MM.1S (cell line): ENCODE data around the gene CCDC148.

Source experiments
- DNase-seq: peaks from one replicate; pipeline ENCODE4 v3.0.0-alpha.2; 2015
- H2AFZ ChIP-seq: fragments of 300-600 bp; sonication (generic); 2 replicates; pipeline ENCODE4 v1.6.0; 2016; ENCODE audit warnings: antibody characterized with exemption, low read length
- H3F3A ChIP-seq: fragments of 300-600 bp; sonication (generic); 2 replicates; pipeline ENCODE4 v1.6.1; 2016; ENCODE audit warnings: mild to moderate bottlenecking, antibody characterized with exemption, low read length, moderate library complexity, mixed read lengths; ENCODE audit not compliant: insufficient read depth
- H3K27ac ChIP-seq: fragments of 300-600 bp; sonication (generic); 2 replicates; pipeline ENCODE4 v1.5.1; 2016; ENCODE audit warnings: mild to moderate bottlenecking, low read length
- H3K27me3 ChIP-seq: fragments of 300-600 bp; sonication (generic); replicated peaks from 2 replicates; pipeline ENCODE4 v1.6.0; 2016; ENCODE audit warnings: low read length; ENCODE audit not compliant: insufficient read depth
- H3K36me3 ChIP-seq: fragments of 300-600 bp; sonication (generic); replicated peaks from 2 replicates; pipeline ENCODE4 v1.6.1; 2016; ENCODE audit warnings: mild to moderate bottlenecking, low read length, mixed read lengths; ENCODE audit not compliant: insufficient read depth
- H3K4me1 ChIP-seq: fragments of 300-600 bp; sonication (generic); 2 replicates; pipeline ENCODE4 v1.6.1; 2016; ENCODE audit warnings: low read length, mixed read lengths
- H3K4me2 ChIP-seq: fragments of 300-600 bp; sonication (generic); 2 replicates; pipeline ENCODE4 v1.6.0; 2016; ENCODE audit warnings: low read depth, low read length
- H3K4me3 ChIP-seq: fragments of 300-600 bp; sonication (generic); 2 replicates; pipeline ENCODE4 v1.5.1; 2016; ENCODE audit warnings: low read length, mixed read lengths
- H3K79me2 ChIP-seq: fragments of 300-600 bp; sonication (generic); 2 replicates; pipeline ENCODE4 v1.6.1; 2016; ENCODE audit warnings: mixed run types, low read length, mixed read lengths
- H3K9ac ChIP-seq: fragments of 300-600 bp; sonication (generic); 2 replicates; pipeline ENCODE4 v1.6.1; 2016; ENCODE audit warnings: low read length, mixed read lengths
- H3K9me2 ChIP-seq: fragments of 300-600 bp; sonication (generic); replicated peaks from 2 replicates; pipeline ENCODE4 v1.6.1; 2016; ENCODE audit warnings: mild to moderate bottlenecking, low read length, mixed read lengths; ENCODE audit not compliant: insufficient read depth
- H3K9me3 ChIP-seq: fragments of 300-600 bp; sonication (generic); replicated peaks from 2 replicates; pipeline ENCODE4 v1.6.1; 2016; ENCODE audit warnings: mild to moderate bottlenecking, low read length, mixed read lengths; ENCODE audit not compliant: insufficient read depth
- H4K20me1 ChIP-seq: fragments of 300-600 bp; sonication (generic); 2 replicates; pipeline ENCODE4 v1.6.1; 2016; ENCODE audit warnings: mild to moderate bottlenecking, low read length, moderate library complexity, mixed read lengths; ENCODE audit not compliant: insufficient read depth
- EZH2 ChIP-seq: fragments of 300-600 bp; sonication (generic); optimal IDR thresholded peaks from 2 replicates; pipeline ENCODE3; 2017; ENCODE audit warnings: low read depth, mild to moderate bottlenecking, antibody characterized with exemption, low read length, mixed read lengths
- EZH2phosphoT487 ChIP-seq: fragments of 300-600 bp; sonication (generic); IDR thresholded peaks from 2 replicates; pipeline ENCODE4 v1.6.1; 2018; ENCODE audit warnings: antibody characterized with exemption, low read length
- TF ChIP-seq, protein P1 (sequence below): fragments of 300-600 bp; sonication (generic); IDR thresholded peaks from 2 replicates; pipeline ENCODE4 v1.5.1; 2016; ENCODE audit warnings: antibody characterized with exemption, low read length, mixed read lengths

The CCDC148 gene

DNA sequence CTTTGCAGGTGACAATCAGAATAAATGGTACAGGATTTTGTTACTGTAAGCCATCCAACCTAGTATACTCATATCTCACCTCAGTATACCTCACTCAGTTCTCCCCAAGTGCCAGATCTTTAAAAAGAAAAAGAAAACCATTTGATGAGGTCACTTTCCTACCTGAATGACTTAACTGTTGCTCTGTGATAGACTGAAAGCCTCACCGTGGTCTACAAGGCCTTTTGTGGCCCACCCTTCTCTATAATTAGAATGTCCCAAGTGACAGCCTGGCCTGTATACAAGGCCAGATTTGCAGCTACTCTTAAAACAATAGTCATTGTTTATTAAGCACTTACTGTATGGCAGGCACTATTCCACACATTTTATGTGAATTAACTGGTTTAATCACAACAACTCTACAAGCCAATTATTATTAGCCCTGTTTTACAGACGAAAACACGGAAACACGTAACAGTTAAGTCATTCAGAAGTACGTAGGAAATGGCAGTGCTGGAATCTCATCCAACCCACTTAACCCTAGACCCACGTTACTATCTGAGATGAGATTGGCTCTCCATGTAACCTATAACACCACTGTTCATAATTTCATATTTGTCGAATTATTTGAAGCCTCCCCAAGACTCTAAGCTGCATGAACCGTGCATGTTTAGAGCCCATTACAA, 28.5 kb upstream of the CCDC148 start:
- Histone ChIP-seq H3K27ac (no peak overlapping the region), H3K36me3 (no peaks in the 10 kb centered on the region), H3F3A (no peaks in the 10 kb centered on the region), H4K20me1 (no peaks in the 10 kb centered on the region), H3K79me2 (peaks cover 66% of the 10 kb centered on the region), H3K9ac (no peak overlapping the region), H3K27me3 (no peaks in the 10 kb centered on the region), H3K9me2 (no peaks in the 10 kb centered on the region), H3K4me1 (no peaks in the 10 kb centered on the region), H3K4me2 (no peak overlapping the region), H3K9me3 (no peaks in the 10 kb centered on the region), H2AFZ (no peak overlapping the region), H3K4me3 (no peak overlapping the region)
- TF ChIP-seq EZH2 (no peak), EZH2phosphoT487 (no peak)
- TF ChIP-seq, protein P1, sequence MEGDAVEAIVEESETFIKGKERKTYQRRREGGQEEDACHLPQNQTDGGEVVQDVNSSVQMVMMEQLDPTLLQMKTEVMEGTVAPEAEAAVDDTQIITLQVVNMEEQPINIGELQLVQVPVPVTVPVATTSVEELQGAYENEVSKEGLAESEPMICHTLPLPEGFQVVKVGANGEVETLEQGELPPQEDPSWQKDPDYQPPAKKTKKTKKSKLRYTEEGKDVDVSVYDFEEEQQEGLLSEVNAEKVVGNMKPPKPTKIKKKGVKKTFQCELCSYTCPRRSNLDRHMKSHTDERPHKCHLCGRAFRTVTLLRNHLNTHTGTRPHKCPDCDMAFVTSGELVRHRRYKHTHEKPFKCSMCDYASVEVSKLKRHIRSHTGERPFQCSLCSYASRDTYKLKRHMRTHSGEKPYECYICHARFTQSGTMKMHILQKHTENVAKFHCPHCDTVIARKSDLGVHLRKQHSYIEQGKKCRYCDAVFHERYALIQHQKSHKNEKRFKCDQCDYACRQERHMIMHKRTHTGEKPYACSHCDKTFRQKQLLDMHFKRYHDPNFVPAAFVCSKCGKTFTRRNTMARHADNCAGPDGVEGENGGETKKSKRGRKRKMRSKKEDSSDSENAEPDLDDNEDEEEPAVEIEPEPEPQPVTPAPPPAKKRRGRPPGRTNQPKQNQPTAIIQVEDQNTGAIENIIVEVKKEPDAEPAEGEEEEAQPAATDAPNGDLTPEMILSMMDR: no peak
- DNase-seq: no peak

DNA sequence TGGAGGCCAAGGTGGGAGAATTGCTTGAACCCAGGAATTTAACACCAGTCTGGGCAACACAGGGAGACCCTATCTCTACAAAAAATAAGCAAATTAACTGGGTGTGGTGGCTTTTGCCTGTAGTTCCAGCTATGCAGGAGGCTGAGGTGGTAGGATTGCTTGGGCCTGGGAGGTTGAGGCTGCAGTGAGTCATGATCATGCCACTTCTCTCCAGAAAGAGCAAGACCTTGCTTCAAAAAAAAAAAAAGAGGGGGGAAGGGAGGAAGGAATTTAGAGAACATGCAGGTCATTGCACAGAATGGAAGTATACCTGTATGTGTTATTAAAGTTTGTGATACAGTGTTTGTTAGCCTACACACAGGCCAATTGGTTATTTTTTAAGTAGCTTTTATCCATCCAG, 26.0 kb upstream of the CCDC148 start:
- Histone ChIP-seq H3K4me1 (peaks cover 7% of the 10 kb centered on the region), H3K4me2 (no peak overlapping the region), H3K4me3 (no peak overlapping the region), H3K27ac (no peak overlapping the region), H3K79me2 (peaks cover 49% of the 10 kb centered on the region), H3K9ac (no peak overlapping the region), H4K20me1 (no peaks in the 10 kb centered on the region), H3K27me3 (no peaks in the 10 kb centered on the region), H3K9me3 (no peaks in the 10 kb centered on the region), H3F3A (no peaks in the 10 kb centered on the region), H2AFZ (no peak overlapping the region), H3K36me3 (no peaks in the 10 kb centered on the region), H3K9me2 (no peaks in the 10 kb centered on the region)
- TF ChIP-seq, protein P1: no peak
- TF ChIP-seq EZH2 (no peak), EZH2phosphoT487 (no peak)
- no peak for DNase-seq

DNA sequence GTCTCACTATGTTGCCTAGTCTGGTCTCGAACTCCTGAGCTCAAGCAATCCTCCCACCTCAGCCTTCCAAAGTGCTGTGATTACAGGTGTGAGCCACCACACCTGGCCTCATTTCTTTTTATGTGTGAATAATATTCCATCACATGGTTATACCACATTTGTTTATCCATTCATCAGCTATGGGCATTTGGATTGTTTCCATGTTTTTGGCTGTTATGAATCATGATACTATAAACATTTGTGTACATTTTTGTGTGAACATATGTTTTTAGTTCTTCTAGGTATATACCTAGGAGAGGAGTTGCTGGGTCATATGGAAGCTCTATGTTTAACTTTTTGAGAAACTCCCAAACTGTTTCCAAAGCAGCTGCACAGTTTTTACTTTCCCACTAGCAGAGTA, 24.6 kb upstream of the CCDC148 start:
- Histone ChIP-seq H3F3A (no peaks in the 10 kb centered on the region), H3K4me3 (no peak overlapping the region), H3K27ac (no peak overlapping the region), H3K4me2 (no peak overlapping the region), H3K79me2 (peaks cover 34% of the 10 kb centered on the region), H3K27me3 (no peaks in the 10 kb centered on the region), H3K4me1 (peaks cover 15% of the 10 kb centered on the region), H3K9me3 (no peaks in the 10 kb centered on the region), H3K9me2 (no peaks in the 10 kb centered on the region), H3K36me3 (no peaks in the 10 kb centered on the region; the same call in 1 of the 2 replicates), H2AFZ (no peak overlapping the region), H4K20me1 (no peaks in the 10 kb centered on the region), H3K9ac (no peak overlapping the region)
- TF ChIP-seq, protein P1: no peak
- TF ChIP-seq EZH2 (no peak), EZH2phosphoT487 (no peak)
- DNase-seq: no peak
